GM18951 (cell line): ENCODE measurements around the gene C10orf90.

Experiments
- POLR2A ChIP-seq: IDR thresholded peaks from 4 replicates; pipeline ENCODE4 v1.6.1; 2011; ENCODE audit warnings: mild to moderate bottlenecking; ENCODE audit not compliant: insufficient read length, insufficient read depth; ENCODE audit errors: extremely low read depth
- in situ Hi-C: fragments of 300-500 bp; cut with MboI; formaldehyde crosslinking; loops from one replicate; pipeline ENCODE4 v1.12.0; 2022; ENCODE audit warnings: low sequenced_read_pairs, mixed read lengths, inconsistent platforms; ENCODE audit not compliant: unreplicated experiment

C10orf90 gene

DNA sequence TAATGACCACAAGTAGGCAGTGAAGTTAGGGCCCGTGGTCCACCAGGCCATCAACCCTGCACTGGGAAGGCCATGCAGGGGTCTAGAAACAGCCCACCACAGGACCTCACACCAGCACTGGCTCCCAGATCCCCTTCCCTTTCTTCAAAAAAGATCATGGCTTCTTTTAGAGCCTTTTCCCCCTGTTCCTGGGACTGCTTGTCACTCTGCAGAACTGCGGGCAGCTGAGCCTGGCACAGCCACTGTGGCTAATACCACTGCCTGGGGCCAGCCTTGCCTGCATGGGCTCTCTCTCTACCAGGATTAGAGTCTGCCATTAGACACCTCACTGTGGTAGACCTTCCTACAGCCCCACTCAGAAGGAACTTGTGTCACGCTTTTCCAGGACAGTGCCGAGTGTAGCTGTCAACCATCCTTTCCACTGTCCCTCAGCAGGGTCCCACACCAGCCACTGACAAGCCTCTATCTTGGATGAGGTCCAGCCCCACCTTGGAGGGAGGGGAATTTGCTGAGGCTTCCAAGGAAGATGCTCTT lies 19.0 kb upstream of the C10orf90 start:
- in situ Hi-C loops, result no loop called here
- TF ChIP-seq POLR2A, result no peak

DNA sequence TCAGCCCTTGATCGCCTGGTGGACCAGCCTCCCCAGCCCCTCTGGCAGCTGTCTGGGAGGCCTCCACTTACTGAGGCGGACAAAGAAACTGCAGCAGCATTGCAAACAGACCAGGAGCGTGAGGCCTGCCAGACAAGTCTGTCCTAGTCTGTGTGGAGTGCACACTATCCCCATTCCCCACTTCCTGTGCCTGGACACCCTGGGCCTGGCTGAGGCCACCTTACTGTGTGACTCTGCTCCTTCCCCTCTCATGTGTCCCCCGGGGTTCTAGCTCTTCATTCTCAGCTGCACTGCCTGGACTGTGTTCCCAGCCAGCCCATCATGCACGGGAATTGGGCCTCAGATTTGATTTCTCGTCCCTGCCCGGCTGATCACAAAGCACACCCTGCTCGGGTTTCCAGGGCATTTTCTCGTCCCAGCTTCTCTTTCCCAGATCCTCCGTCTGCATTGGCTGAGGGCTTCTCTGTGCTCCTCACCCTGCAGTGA lies 16.7 kb upstream of the C10orf90 start:
- in situ Hi-C loops, result no loop called here

DNA sequence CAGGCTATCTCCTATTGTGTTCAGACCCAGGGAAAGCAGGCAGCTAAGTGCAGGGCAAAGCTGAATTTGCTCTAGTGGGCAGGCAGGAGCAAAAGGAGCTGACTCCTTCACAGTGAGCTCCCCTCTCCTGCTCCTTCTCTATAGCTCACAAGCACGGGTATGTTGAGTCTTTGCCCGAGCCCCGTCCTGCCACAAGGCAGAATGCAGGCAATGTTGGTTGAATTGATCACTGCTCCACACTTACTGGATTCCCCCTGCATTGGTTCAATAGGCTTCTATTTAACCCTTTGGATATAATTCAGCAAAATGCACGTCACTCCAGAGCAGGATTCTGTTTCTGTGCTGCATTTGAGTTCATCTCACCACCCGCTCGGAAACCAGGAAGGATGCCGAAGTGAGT lies 16.2 kb upstream of the C10orf90 start:
- no peak for TF ChIP-seq POLR2A
- in situ Hi-C loops, result no loop called here

More for the DNA sequence above, 16.7 kb upstream of the C10orf90 start:
- TF ChIP-seq POLR2A, result no peak

DNA sequence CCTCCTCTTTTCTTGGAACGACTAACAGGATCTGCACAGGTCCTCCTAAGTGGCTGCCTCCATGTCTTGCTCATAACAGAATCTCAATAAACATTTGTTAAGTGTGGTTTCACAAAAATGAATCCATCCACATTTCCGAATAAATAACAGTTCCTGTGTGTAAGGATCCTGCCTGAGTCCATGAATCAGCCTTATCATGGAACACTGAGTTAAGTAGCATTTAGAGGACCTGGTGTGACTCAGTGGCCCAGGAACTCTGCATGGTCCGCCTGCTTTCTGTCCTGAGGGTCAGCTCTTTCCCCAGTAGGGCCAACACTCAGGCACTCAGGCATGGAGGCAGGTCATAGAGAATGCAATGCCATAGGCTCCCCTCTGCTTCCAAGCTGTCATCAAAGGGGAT lies 15.8 kb upstream of the C10orf90 start:
- in situ Hi-C loops, result no loop called here
- no peak for TF ChIP-seq POLR2A

DNA sequence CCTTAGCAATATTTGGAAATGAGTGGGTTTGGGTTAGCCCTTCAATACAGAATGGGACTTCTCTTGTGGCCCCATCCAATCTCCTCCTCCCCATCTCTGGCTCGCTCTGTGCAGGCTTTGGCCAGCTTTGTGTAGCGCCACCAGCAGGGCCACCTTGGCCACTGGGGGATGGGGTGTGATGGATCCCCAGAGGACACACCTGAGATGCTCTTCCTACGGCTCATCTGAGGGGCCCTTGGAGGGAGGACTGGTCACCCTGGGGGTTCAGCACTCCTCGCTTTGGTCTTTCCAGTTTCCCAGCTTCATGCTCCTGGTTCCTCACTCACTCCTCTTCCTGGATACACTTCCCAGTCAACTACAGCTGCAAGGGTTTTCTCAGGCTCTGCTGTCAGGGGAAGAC lies 15.3 kb upstream of the C10orf90 start:
- in situ Hi-C loops, result no loop called here

DNA sequence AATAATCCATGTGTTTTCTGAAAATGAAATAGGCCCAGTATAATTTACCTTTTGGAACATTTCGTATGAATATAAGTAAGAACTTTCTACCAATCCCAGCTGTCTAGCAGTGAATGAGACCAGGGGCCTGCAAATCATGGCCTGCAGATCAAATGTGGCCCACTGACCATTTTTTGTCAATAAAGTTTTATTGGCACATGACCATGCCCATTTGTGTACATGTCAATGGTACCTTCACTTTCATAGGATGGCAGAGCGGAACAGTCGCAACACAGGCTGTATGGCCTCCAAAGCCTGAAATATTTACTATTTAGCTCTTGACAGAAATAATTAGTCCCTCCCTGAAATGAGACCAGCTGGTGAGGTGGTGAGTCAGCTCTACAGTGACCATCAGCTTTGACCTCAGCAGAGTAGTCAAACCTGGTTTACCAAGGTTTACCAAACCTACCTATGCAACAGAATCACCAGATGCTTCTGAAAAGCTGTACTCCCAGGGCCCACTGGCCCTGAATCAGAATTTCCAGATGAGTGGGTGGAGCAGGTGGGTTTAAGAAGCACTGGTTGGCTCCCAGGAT lies 13.8 kb upstream of the C10orf90 start:
- in situ Hi-C loops, result no loop called here

More for the DNA sequence above, 15.3 kb upstream of the C10orf90 start:
- TF ChIP-seq POLR2A, result no peak

DNA sequence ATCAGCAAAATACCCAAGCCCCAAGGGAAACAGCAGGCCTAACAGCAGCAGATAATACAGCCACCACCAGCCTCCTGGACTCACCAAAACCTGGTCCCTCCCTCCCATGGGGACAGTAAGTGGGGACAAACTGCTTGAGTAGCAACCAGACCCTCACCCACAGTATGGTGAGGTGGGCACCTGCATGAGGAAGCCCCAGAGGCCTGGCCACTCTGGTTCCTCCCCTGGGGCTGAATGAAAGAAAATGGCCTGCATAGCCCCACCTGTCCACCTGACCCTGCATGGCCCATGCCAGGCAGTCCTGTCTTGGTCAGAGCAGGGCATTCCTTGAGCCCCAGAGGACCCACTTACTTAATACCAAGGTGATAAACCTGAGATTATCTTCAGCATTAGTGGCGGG lies 13.0 kb upstream of the C10orf90 start:
- TF ChIP-seq POLR2A, result no peak

More for the DNA sequence above, 13.8 kb upstream of the C10orf90 start:
- TF ChIP-seq POLR2A, result no peak

DNA sequence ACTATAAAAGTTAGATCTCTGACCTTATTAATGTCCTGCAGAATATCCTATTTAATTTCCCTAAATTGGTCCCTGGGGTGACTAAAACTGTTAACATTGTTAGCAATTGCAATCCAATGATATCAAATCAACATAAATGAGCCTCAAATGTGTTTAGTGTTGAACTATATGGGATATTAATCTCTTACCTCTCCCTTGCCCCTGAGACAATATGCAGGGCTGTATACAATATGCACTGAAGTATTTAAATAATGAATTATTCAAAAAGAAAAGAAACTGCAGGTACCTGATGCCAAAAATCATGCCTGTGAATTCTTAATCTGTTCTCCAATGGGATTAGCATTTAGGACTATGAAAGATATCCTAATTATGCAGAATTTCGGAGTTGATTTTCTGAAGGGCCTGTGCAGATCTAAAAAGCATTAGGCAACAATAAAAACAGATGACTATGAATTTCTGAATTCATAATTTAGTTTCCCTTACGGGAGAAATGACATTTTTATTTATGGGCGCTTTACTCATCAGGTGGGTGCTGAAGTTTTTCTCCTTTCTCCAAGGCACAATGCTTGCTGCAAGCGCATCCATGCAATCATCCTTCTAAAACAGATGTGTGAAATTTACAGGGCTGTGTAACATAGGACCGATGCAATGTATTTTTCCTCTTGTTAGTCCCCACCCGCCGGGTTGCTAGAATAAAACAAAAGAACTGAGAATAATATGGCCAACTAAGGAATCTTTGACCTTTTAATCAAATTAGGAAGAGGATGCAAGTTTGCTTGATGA lies 5.4 kb upstream of the C10orf90 start:
- in situ Hi-C loops, result no loop called here
- TF ChIP-seq POLR2A, result no peak

More for the DNA sequence above, 13.0 kb upstream of the C10orf90 start:
- in situ Hi-C loops, result no loop called here

DNA sequence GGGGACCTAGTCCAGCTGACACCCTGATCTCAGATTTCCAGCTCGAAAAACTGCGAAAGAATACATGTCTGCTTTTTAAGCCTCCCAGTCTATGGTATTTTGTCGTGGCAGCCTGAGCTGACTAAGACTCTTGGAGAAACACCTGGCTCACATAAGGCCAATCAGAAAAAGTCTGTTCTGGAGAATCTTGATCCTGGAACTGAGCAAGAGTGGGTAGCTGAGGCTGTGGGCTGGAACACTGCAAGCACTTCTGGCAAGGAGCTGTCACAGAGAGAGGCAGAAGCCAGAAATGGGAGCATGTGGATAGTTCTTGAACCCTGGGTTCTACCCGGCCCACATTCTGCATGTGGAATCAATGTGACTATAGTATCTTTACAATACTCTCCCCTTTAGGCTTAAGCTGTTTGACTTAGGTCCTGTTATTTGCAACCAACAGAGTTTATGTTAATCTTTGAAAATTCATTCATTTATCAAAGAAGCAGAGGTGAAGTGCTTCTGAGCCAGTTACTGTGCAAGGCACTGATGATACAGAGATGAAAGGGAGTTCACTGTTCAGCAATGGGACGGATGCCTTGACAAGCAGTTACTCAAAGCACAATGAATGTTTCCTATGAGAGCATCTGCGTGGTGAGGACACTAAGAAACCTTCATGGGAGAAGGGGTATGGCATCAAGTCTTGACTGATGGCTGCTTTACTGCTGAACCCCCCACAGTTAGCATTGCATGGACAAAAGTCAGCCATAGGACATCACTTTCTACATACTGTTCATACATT lies 4.4 kb upstream of the C10orf90 start:
- no peak for TF ChIP-seq POLR2A
- in situ Hi-C loops, result no loop called here

DNA sequence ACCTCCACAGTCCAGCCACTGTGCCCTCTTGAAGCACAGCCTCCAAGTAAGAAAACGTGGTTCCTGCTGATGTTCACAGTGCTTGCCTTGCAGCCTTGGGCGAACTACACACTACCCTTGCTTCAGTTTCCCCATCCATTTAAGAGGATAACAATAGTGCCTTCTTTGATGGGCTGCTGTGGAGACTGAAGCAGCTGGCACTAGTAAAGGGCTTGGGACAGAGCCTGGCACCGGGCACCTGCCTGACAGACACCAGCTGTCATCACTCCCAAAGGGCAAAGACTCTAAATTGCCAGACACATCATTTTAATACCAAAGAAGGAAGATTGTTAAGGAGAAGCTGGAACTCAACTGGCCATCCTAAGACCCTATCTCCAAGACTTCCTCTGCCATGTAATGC lies 3.1 kb upstream of the C10orf90 start:
- in situ Hi-C loops, result no loop called here
- TF ChIP-seq POLR2A, result no peak

DNA sequence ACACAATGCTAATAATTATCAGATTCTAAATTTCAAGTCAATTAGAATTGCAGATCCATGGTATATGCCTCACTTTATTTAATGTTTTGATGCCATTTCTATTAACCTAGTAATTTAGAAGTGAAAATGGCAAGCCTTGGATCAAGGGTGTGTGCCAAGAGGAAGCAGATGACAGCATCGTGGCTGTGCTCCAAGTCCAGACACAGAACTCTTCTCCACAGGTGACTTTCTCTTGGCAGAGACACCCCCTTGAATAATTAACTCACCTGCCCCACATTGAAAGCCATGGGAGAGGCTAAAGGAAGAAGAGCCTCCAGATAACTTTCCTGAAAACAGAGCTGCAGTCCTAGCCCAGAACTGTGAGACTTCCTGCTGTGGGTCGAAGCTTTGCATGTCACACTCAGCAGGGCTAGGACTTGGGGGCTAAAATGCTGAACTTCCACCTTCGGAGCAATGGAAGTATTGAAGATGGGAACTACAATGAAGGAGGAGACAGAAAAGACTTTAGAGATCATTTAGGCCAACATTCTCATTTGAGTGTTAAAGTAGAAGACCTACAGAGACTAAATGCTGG lies 996 bp upstream of the C10orf90 start:
- no peak for TF ChIP-seq POLR2A
- in situ Hi-C loops, result no loop called here

DNA sequence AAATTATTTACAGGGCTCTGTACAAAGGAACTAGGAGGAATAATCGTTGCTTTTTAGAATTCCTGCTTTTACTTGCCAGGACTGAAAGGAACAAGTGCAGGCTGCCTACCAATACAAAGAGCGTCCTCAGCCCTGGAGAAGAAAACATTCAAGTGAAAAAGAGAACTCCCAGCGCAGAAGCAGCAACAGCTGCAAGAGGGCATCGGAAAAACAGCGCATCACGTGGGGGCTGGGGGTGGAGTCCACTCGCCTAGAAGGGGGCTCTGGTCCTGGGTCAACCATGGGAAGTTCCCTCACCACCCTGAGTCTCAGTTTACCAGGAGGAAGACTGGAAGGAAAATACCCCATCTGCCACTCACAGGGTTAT lies 385 bp upstream of the C10orf90 start:
- in situ Hi-C loops, result no loop called here
- TF ChIP-seq POLR2A, result no peak

DNA sequence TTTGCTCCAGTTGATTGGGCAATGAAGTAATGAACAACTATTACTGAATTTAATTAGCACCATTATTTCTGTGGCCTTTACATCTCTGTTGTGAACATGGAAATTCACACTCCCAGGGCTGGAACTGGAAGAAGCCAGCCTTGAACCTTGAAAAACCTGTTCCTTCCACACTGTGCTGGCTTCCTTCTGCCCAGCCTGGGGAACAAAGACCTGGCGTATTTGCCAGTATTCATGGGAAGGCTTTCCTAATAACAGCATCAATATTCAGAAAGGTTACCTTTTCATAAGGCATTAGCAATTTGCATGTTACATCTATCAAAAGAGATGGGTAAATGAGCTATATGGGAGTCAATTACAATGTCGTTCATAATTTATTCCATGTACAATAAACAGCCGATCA lies 1.3 kb downstream of the C10orf90 start:
- TF ChIP-seq POLR2A, result no peak
- in situ Hi-C loops, result no loop called here

DNA sequence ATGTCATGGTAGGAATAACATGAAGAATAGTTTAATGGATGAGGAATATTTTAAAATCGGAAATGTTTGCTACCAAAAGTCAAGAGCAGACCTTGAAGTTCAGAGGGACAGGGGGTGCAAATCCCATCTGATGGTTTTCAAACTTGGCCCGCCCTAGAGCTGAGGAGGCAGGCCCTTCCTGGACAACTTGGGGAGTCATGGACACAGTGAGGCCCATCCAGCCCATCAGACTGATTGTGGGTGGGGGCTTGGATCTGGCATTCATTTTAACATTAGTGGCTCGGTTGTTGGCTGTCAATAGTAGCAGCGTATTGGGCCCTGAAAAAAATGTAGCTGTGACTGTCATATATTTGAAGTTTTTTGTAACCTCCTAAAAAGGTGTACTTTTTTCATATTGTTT lies 2.0 kb downstream of the C10orf90 start:
- in situ Hi-C loops, result no loop called here
- TF ChIP-seq POLR2A, result no peak
